ENCODE results near the gene UBR3.

UBR3 gene

DNA sequence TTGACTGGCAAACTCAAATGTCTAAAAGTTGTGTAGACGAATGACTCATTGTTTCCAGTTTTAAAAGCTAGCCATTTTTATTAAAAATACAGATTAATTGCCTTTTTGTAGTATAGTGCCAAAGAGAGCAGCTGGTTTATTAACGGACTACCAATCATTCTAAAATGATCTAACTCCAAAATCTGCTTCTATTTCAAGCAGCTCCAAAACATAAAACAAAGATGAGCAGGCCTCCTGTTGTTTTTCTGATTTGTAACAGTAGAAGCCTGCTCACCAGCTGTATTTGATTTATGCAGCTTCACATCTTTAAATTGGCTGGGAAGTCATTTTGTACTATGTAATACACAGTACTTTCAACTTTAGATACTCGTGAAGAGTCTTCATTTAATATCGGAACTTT, 171.8 kb downstream of the UBR3 start:
- WGBS, 2 experiments (ENCODE audit: insufficient coverage in 2 of 2) = 100% methylated on average over 1 of the region's 4 CpGs; no CpG with 5 or more reads in 1 of the 2 experiments
- H3K4me1 ChIP-seq (ENCODE audit: control insufficient read depth, insufficient read depth, low read length, poor library complexity, severe bottlenecking) = peaks cover 8% of the 10 kb centered on the region

DNA sequence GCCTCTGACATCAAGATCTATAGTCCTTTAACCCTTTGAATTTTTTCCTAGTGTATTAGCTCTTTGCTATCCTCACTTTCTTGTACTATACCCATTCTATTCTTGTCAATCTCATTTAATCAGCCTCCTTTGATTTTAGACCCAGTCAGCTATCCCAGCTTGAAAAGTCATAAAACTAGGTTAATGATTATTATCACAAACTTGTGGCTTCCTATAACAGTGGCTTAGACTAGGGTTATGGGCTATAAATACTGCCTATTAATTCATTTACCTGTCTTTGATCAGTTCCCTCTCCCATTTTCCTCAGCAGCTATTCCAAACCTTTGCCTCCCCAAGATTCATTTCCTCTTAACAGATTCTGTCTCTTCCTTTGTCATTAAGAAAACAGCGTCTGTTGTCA, 174.8 kb downstream of the UBR3 start:
- peaks cover 16% of the 10 kb centered on the region for H3K36me3 ChIP-seq (ENCODE audit: control insufficient read depth, insufficient read depth, low read length)
- 69 to 92% methylated on average over 1 of the region's 1 CpG for WGBS, 2 experiments (ENCODE audit: insufficient coverage in 2 of 2)
- no peak overlapping the region for H3K4me3 ChIP-seq (ENCODE audit: extremely low read depth, insufficient read depth, low read length, poor library complexity, severe bottlenecking)
- H3K9me3 ChIP-seq (ENCODE audit: control insufficient read depth, low read length) = peaks cover 6% of the 10 kb centered on the region
- H3K4me1 ChIP-seq (ENCODE audit: control insufficient read depth, insufficient read depth, low read length, poor library complexity, severe bottlenecking) = peaks cover 8% of the 10 kb centered on the region
- H3K27ac ChIP-seq (ENCODE audit: low read depth, low read length, severe bottlenecking) = no peak overlapping the region

More for the DNA sequence above, 171.8 kb downstream of the UBR3 start:
- Histone ChIP-seq H3K9me3 (ENCODE audit: control insufficient read depth, low read length) (peaks cover 8% of the 10 kb centered on the region), H3K4me3 (ENCODE audit: extremely low read depth, insufficient read depth, low read length, poor library complexity, severe bottlenecking) (no peak overlapping the region), H3K36me3 (ENCODE audit: control insufficient read depth, insufficient read depth, low read length) (peaks cover 26% of the 10 kb centered on the region), H3K27ac (ENCODE audit: low read depth, low read length, severe bottlenecking) (no peak overlapping the region)

DNA sequence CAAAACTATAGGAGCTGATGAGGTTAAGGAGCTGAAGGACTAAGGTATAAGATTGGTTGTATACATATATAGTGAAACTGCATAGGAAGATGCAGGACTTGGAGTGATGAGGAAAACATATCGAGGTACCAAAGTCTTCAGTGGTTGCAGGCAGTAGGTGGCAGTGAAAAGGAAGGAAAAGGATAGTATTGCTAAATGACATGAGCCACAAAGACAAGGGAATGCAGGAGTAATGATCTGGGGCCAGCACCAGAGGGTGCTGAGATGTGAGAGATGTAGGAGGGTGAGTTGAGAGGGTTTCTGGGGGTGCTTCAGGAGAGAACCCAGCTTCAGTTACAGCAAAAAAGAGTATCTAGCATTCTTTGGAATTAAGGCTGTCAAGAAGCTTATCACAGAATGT, 178.4 kb downstream of the UBR3 start:
- no peak overlapping the region for H3K4me3 ChIP-seq (ENCODE audit: extremely low read depth, insufficient read depth, low read length, poor library complexity, severe bottlenecking)
- WGBS, 2 experiments (ENCODE audit: insufficient coverage in 2 of 2) = 43 to 57% methylated on average over 1 of the region's 1 CpG
- H3K36me3 ChIP-seq (ENCODE audit: control insufficient read depth, insufficient read depth, low read length) = peaks cover 11% of the 10 kb centered on the region
- H3K4me1 ChIP-seq (ENCODE audit: control insufficient read depth, insufficient read depth, low read length, poor library complexity, severe bottlenecking) = peaks cover 21% of the 10 kb centered on the region
- no peaks in the 10 kb centered on the region for H3K9me3 ChIP-seq (ENCODE audit: control insufficient read depth, low read length)
- H3K27ac ChIP-seq (ENCODE audit: low read depth, low read length, severe bottlenecking) = no peak overlapping the region

DNA sequence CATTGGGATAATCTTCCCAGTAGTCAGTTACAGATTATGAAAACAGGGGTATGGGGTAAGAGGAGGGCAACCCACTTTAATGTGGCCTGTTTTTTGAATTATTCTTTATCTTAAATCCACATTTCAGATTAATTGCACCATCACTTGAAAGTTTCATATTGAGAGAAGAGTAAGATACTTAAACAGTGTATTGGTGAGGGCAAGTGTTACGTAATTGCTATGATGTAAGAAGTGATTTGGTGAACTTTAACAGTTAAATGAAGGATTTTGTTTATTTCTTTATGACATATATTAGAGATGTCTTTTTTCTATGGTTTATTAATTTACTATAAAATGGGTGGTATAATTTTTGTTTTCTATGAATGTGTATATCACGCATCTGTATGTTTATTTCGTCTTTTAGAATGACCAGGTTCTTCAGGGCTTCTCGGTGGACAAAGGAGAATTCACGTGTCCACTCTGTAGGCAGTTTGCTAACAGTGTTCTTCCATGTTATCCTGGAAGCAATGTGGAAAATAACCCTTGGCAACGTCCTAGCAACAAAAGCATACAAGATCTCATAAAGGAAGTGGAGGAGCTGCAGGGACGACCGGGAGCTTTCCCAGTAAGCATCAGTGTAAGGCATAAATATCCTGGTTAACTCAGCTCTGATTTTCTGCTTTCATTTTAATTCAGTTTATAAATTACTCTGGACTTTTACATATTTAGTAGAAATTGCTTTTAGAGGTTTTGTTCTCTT, 179.5 kb downstream of the UBR3 start:
- Histone ChIP-seq H3K27ac (ENCODE audit: low read depth, low read length, severe bottlenecking) (peak overlapping the region; percentile 23), H3K4me1 (ENCODE audit: control insufficient read depth, insufficient read depth, low read length, poor library complexity, severe bottlenecking) (peaks cover 21% of the 10 kb centered on the region), H3K9me3 (ENCODE audit: control insufficient read depth, low read length) (no peaks in the 10 kb centered on the region), H3K4me3 (ENCODE audit: extremely low read depth, insufficient read depth, low read length, poor library complexity, severe bottlenecking) (no peak overlapping the region), H3K36me3 (ENCODE audit: control insufficient read depth, insufficient read depth, low read length) (peaks cover 11% of the 10 kb centered on the region)
- WGBS, 2 experiments (ENCODE audit: insufficient coverage in 2 of 2) = 98 to 100% methylated on average over 4 to 6 of the region's 8 CpGs

GRCh38 chr2:170009209-170009608, 182.0 kb downstream of the UBR3 start:
- Histone ChIP-seq H3K27ac (ENCODE audit: low read depth, low read length, severe bottlenecking) (peak overlapping the region; percentile 80), H3K4me1 (ENCODE audit: control insufficient read depth, insufficient read depth, low read length, poor library complexity, severe bottlenecking) (peaks cover 13% of the 10 kb centered on the region), H3K36me3 (ENCODE audit: control insufficient read depth, insufficient read depth, low read length) (peaks cover 5% of the 10 kb centered on the region), H3K9me3 (ENCODE audit: control insufficient read depth, low read length) (no peaks in the 10 kb centered on the region), H3K4me3 (ENCODE audit: extremely low read depth, insufficient read depth, low read length, poor library complexity, severe bottlenecking) (no peak overlapping the region)
- WGBS, 2 experiments (ENCODE audit: insufficient coverage in 2 of 2) = 71 to 87% methylated on average over 2 to 3 of the region's 3 CpGs

DNA sequence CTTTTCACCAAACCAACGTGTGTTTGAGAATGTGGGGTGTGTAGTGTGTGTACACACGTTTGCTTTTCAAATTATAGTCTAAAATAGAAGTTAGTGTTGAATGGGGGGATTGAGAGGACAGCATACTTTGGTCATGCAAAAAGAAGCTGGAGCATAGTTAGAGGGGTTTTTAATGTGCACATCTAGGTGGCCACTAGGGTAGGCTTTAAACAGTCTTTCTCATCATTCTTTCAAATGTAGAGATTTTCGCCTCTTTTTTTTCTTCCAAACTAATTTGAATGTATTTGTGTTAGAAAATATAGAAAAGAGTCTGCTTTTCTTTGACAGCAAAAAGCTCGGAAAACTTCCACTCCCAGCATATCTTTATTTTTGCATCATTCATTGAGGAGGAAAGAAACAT, 185.5 kb downstream of the UBR3 start:
- WGBS, 2 experiments (ENCODE audit: insufficient coverage in 2 of 2) = 86% methylated on average over 1 of the region's 4 CpGs; no CpG with 5 or more reads in 1 of the 2 experiments
- Histone ChIP-seq H3K4me1 (ENCODE audit: control insufficient read depth, insufficient read depth, low read length, poor library complexity, severe bottlenecking) (peaks cover 21% of the 10 kb centered on the region), H3K9me3 (ENCODE audit: control insufficient read depth, low read length) (no peaks in the 10 kb centered on the region), H3K36me3 (ENCODE audit: control insufficient read depth, insufficient read depth, low read length) (peaks cover under 1% of the 10 kb centered on the region), H3K4me3 (ENCODE audit: extremely low read depth, insufficient read depth, low read length, poor library complexity, severe bottlenecking) (no peak overlapping the region), H3K27ac (ENCODE audit: low read depth, low read length, severe bottlenecking) (no peak overlapping the region)

DNA sequence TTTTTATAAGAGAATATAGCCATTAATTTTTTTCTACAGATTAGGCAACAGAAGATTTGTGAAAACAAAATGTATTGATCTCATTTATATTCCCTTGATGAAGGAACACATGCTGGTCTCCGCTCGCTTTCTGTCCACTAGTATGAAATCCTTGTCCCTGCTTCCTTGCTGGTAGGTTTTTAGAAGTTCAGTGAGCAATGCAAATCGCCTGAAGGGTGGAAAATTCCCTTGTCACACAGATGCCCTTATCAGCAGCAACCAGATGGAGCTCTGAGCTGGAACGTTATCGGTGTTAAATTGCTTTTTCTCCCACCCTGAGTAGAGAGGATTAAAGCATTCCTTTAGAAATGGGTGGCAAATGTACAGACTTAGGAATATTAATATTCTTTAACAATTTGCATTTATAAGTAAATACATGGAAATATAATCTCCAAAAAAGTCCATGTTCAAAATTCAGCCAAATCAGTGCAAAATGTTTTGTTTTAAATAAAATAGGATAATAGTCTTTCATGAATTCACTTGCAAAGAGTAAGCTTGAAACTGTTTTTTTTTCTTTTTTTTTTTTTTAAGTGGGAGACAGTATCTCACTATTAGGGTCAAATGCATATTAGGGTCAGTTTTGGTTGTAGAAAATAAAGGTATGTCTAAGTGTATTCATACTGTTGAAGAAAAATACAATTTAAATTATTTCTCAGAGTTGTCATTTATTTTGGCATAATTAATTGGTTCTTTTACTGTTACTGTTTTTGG, 186.7 kb downstream of the UBR3 start:
- 60% methylated on average over 1 of the region's 5 CpGs; no CpG with 5 or more reads in 1 of the 2 experiments for WGBS, 2 experiments (ENCODE audit: insufficient coverage in 2 of 2)
- no peaks in the 10 kb centered on the region for H3K9me3 ChIP-seq (ENCODE audit: control insufficient read depth, low read length)
- peak overlapping the region; percentile 82 for H3K27ac ChIP-seq (ENCODE audit: low read depth, low read length, severe bottlenecking)
- H3K36me3 ChIP-seq (ENCODE audit: control insufficient read depth, insufficient read depth, low read length) = no peaks in the 10 kb centered on the region
- H3K4me1 ChIP-seq (ENCODE audit: control insufficient read depth, insufficient read depth, low read length, poor library complexity, severe bottlenecking) = peaks cover 21% of the 10 kb centered on the region
- H3K4me3 ChIP-seq (ENCODE audit: extremely low read depth, insufficient read depth, low read length, poor library complexity, severe bottlenecking) = no peak overlapping the region

DNA sequence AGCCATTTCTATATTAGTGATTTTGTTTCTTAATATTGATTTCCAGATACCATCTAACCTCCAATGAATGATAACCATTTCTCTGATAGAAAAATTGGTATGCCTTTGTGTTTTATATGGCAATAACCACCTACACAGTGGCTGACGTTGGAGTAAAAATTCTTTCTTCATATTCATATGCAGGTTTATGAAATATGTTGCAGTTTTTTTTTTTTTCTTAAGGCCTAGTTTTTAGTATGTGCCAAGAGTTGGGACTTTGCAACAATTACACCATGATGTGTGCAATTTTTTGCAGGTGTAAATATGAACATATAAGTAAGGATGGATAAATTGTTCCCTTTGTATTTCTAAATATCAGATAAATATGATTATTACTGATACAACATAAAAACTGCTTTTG, 187.5 kb downstream of the UBR3 start:
- WGBS, 2 experiments (ENCODE audit: insufficient coverage in 2 of 2) = no CpG with 5 or more reads among the region's 1 CpG
- H3K27ac ChIP-seq (ENCODE audit: low read depth, low read length, severe bottlenecking) = no peak overlapping the region
- H3K9me3 ChIP-seq (ENCODE audit: control insufficient read depth, low read length) = no peaks in the 10 kb centered on the region
- H3K4me3 ChIP-seq (ENCODE audit: extremely low read depth, insufficient read depth, low read length, poor library complexity, severe bottlenecking) = no peak overlapping the region
- peaks cover 14% of the 10 kb centered on the region for H3K4me1 ChIP-seq (ENCODE audit: control insufficient read depth, insufficient read depth, low read length, poor library complexity, severe bottlenecking)
- no peaks in the 10 kb centered on the region for H3K36me3 ChIP-seq (ENCODE audit: control insufficient read depth, insufficient read depth, low read length)

- no peak overlapping the region for H3K27ac ChIP-seq (ENCODE audit: low read depth, low read length, severe bottlenecking)
- 90 to 100% methylated on average over 2 of the region's 4 CpGs for WGBS, 2 experiments (ENCODE audit: insufficient coverage in 2 of 2)
- peaks cover under 1% of the 10 kb centered on the region for H3K36me3 ChIP-seq (ENCODE audit: control insufficient read depth, insufficient read depth, low read length)
- no peaks in the 10 kb centered on the region for H3K9me3 ChIP-seq (ENCODE audit: control insufficient read depth, low read length)
- no peak overlapping the region for H3K4me3 ChIP-seq (ENCODE audit: extremely low read depth, insufficient read depth, low read length, poor library complexity, severe bottlenecking)
- H3K4me1 ChIP-seq (ENCODE audit: control insufficient read depth, insufficient read depth, low read length, poor library complexity, severe bottlenecking) = peaks cover 8% of the 10 kb centered on the region
Measured at GRCh38 chr2:170017860-170018532, 190.7 kb downstream of the UBR3 start.

DNA sequence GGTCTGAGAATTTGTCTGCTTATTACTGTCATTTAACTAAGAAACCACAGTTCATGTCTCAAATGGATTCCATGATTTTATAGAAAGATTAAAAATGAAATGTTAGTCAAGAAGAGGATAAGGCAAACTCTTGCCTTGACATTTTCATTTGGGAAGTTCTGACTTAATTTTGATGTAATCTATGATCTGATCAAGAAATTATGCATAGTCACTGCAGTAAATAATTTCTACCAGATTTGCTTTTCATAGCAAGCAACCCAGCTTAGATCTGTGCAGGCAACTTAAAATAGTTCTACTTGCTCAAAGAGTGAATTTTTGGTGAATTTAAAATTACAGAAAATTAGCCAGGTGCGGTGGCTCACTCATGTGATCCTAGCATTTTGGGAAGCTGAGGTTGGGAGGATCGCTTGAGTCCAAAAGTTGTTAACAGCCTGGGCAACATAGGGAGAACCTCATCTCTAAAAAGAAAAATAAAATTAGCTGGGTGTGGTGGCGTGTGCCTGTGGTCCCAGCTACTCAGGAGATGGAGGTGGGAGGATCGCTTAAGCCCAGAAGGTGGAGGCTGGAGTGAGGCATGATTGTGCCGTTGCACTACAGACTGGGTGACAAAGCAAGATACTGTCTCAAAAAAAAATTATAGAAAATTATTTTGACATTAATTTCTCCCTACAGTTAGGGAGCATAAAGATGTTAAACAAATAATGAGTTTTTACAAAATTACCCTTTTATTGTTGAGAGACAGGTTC, 192.0 kb downstream of the UBR3 start:
- no peak overlapping the region for H3K27ac ChIP-seq (ENCODE audit: low read depth, low read length, severe bottlenecking)
- WGBS, 2 experiments (ENCODE audit: insufficient coverage in 2 of 2) = 100% methylated on average over 1 to 3 of the region's 5 CpGs
- H3K36me3 ChIP-seq (ENCODE audit: control insufficient read depth, insufficient read depth, low read length) = peaks cover 8% of the 10 kb centered on the region
- peaks cover 8% of the 10 kb centered on the region for H3K4me1 ChIP-seq (ENCODE audit: control insufficient read depth, insufficient read depth, low read length, poor library complexity, severe bottlenecking)
- no peaks in the 10 kb centered on the region for H3K9me3 ChIP-seq (ENCODE audit: control insufficient read depth, low read length)
- no peak overlapping the region for H3K4me3 ChIP-seq (ENCODE audit: extremely low read depth, insufficient read depth, low read length, poor library complexity, severe bottlenecking)
